GM18499 (cell line): ENCODE measurements around the gene SLC6A12.

Source experiments
- ATAC-seq: cut with Tn5 transposase; IDR thresholded peaks from one replicate; pipeline ENCODE4 v1.9.1; 2021; ENCODE audit warnings: moderate number of reproducible peaks; ENCODE audit not compliant: insufficient read depth, unreplicated experiment

Gene SLC6A12

DNA sequence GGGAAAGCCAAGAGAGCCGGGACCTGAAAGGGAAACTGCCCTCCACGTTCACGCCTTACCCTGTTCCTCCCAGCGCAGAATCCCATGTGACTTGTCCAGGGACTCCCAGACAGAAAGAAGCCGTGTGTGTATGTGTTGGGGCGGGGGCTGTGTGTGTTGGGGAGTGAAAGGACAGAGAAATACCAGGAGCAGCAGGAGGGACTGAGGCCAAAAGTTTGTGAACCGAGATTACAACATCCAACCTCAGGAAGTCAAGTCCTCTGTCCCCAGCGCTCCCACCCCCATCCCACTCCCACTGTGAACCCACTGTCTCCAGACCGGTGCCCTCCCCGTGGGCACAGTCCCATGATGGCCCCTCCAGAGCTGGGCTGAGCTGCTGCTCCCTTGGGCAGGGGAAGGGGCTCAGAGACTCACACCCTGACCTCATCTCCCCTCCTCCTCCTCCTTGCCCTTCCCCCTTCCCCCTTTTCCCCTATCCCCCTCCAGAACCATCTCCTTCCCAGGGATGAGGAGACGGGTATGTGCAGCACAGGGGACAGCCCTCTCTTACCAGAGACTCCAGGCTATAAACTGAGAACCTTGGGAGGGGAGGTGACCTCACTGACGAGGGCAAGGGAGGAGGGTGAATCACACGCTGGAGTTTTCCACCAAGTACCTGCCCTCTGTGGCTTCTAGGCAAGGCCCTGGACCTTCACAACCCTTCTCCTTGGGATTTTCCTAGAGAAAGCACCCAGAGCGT lies at the start of gene SLC6A12:
Gene SLC6A12 (minus strand): TSS at position 155 of the 739 bp plus-strand sequence. CDS start 4,171 bp downstream, outside the sequence.
- ATAC-seq = no peak

DNA sequence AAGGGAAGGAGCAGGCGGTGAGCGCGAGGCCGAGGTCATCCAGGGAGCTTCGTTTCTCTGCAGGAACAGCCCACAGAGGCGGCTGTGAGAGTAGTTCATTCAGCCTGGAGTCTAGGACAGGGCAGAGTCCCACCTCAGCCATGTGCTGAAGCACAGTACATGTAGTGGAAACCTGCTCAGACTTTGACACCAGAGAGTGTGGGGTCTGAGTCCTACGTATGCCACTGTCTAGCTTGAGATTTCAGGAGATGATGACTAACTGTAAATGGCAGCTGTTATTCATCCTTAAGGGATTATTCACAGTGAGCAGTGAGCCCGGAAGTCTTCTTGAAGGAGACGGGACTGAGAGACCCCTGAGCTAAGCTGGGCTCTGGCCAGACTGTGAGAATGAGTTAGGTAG lies 49.6 kb upstream of the SLC6A12 start:
- ATAC-seq = no peak

DNA sequence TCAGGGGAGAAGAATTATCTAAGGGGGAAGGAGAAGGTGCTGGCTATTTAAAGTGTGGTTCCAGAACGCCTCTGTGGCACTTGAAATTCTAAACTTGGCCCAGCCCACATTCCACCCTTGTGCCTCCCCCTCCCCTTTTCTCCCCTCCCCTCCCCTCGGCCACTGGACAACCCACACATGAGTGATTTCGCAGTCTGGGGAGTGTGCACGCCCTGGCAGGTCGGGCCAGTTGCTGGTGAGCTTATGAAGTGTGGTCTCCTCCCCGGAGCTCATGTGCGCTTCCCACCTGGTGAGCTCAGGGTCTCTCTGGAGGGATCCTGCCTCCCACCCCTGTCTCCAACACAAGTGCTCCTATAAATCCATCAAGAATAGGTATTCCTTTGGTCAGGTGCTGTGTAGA lies 48.9 kb upstream of the SLC6A12 start, which contains the start of gene SLC6A13:
Gene SLC6A13 (minus strand): TSS at position 20 of the 400 bp plus-strand sequence. CDS start 2,784 bp downstream, outside the sequence.
- ATAC-seq = no peak

DNA sequence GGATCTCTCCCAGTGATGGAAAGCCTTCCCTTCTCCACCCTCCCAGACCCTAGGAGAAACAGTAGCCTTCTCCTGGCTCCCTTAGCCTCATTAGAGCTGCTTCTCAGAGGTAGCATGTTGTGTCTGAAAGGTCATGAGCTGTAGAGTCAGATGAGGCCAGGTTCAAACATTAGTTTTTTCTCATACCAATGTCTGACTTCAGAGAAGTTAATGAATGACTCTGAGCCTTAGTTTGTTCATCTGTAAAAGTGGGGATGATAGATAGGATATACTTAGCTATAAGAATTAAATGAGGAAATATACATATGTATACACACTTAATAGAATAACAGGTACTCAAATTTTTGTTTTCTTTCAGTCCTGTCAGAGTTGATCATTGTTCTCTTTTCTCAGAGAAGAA lies 48.2 kb upstream of the SLC6A12 start:
- ATAC-seq = no peak

DNA sequence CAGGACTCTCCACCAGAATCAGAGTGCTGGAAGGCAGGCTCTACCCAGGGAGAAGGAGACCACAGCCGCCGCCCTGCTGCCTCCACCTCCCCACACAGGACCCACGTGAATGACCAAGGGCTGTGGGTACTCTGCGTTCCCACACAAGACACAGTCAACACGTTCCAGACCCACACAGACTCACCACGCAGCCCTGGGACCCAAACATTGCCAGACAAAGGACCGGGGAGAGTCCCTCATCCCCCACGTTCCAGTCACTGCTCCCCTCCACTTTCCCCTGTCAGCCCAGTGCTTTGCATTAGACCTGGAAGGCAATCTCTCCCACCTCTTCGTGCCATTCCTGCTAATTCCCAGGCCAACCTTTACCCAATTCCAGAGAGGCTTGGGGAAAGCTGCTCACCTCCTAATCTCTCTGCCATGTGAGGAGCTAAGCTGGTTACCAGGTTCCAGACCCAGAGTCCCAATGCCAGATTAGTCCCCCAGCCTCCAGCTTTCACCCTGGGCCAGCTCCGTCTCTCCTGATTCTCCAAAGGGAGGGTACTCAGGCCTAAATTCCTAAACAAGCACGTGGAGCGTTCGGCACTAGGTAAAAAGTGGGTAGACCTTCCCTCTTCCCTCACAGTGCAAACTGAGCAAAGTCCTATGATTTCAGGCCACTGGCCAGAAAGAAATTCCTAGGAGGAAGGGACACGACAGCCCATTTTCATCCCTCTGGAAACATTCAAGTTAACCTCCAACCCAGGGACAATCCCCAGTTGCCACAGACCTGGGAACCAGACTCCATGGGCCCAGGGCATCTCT lies 43.8 kb upstream of the SLC6A12 start:
- no peak for ATAC-seq

DNA sequence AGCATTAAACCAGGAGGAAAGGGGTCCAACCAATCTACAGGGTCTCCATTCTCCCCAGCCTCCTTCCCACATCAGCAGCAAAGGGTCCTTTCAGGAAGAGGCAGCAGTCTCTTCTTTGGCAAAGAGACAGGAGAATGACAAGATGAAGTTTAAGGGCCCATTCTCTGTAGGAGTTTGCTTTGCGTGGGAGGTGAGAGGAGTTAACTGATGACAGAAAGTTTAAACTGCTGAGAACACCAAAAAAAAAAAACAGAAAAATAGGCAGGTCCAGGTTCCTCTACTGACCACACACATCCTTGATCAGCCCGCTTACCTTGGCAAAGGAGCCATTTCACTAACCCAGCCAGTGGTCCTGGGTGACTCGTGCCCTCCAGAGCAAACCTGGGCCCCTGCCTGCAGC lies 43.0 kb upstream of the SLC6A12 start:
- no peak for ATAC-seq

DNA sequence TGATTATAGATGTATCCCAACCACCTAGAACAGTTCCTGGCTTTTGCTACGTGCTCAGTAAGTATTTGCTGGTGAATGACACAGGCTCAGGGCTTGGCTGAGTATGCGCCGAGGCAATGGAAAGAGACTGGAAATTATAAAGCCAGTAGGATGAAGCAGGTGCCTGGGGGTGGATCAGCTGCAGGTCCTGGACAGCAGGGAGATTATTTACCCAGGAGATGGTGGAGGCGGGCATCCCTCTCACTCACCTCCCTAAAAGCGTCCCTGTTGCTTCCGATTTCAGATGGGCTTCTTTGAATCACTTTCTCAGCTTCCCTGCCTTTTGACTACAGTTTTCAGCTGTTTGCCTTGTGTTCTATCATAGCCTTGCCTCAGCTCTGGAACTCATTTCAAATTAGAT lies 42.3 kb upstream of the SLC6A12 start:
- ATAC-seq = no peak

DNA sequence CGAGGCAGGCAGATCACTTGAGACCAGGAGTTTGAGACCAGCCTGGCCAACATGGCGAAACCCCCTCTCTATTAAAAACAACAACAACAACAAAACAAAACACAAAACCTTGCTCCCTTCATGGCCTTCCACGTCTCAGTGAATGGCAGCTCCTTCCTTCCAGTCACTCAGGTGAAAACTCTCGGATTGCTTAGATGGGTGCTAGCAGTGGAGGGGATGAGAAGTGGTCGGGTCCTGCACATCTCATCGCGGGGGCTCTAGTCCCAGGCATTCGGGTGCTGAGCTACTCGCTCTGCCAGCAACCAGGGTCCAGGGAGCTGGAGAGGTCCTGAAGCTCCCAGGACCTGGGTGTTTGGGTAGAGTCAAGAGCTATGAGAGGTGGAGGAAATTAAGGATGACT lies 41.0 kb upstream of the SLC6A12 start:
- no peak for ATAC-seq

DNA sequence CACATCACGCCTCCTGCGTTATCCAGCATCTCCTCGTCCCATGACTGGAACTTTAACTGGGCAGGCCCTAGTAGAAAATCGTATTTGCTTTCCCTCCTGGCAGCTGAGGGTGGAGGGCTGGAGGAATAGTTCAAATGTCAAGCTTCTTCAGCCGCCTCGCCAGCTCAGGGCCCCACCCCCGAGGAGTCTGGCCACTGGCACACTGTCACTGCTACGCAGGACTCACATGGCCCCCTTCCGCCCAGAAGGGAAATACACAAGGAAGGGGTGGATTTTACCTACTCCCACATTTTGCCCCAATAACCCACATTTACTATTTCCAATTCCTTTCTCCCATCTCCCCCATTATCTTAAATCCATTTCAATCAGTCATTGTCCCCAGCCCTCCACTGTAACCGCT lies 40.1 kb upstream of the SLC6A12 start:
- ATAC-seq = no peak

- ATAC-seq = no peak
Measured at GRCh38 chr12:253116-253831, 39.3 kb upstream of the SLC6A12 start.

DNA sequence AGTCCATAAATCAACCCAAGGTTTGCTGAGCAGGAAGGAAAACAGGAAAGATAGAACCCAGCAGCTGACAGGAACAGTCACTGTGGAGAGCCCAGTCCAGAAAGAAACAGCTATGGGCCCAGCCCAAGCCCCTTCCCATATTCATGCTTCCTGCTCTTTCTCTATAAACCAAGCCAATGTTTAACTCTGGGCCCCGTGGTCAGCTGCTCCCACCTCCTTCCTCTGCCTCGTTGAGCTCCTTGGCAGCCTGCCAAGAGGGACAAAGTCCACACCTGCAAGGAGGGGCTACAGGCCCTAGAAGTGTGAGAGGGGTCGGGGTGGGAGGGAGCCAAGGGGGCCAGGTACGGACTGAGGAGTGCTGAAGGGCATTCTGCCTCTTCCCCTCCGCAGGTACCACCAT lies 38.7 kb upstream of the SLC6A12 start:
- no peak for ATAC-seq

GRCh38 chr12:247271-247670 lies 33.3 kb upstream of the SLC6A12 start:
- no peak for ATAC-seq

- no peak for ATAC-seq
Measured at GRCh38 chr12:243381-243780, 29.4 kb upstream of the SLC6A12 start.

- no peak for ATAC-seq
Measured at GRCh38 chr12:242496-242895, 28.5 kb upstream of the SLC6A12 start.

GRCh38 chr12:241266-241665 lies 27.3 kb upstream of the SLC6A12 start:
- no peak for ATAC-seq

GRCh38 chr12:240566-240965 lies 26.6 kb upstream of the SLC6A12 start:
- no peak for ATAC-seq

- no peak for ATAC-seq
Measured at GRCh38 chr12:238736-239398, 24.9 kb upstream of the SLC6A12 start.

- no peak for ATAC-seq
Measured at GRCh38 chr12:238116-238515, 24.2 kb upstream of the SLC6A12 start.

DNA sequence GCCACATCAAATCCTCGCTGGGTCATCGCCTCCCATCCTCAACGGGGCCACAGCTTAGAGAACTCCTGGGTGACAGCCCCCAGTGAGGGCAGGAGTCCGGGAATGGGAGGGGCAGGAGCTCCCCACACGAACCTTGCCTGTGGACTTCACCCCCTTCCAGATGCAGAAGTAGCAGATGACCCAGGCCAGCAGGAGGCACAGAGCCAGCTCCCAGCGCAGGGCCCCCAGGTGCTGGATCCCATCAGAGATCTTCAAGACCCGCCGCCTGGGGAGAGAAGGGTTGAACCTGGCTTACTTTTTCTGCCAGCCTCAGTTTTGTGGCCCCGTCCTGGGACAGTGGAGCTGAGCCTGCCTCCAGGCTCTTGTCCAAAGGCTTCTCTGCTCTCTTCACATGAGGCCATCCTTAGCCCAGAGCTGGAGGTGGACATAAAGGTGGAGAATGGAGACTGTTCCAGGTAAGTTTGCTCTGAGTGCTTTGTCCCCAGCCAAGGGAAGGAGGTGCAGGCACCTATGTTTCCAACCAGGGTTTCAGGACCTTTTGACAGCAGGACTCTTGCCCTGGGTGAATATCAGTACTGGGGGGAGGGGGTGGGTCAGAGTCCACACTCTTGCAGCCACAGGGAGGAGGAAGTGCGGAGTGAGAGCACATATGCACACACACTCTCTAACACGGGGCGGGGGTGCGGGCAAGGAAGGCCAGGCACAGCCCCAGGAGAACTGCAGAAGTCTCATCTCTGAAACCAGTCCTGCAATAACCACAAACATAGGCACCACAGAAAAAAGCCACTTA lies 23.3 kb upstream of the SLC6A12 start:
- ATAC-seq = no peak

GRCh38 chr12:236445-236844 lies 22.5 kb upstream of the SLC6A12 start:
- no peak for ATAC-seq
